ENCODE data around the gene GNRHR. TPM values are rescaled to one million over a fixed set of nuclear protein-coding genes. Genes with fewer than 3 reads are reported as not detected.

The GNRHR gene
- not detected in 2 replicates for total RNA-seq
- long read RNA-seq, result 0 reads

DNA sequence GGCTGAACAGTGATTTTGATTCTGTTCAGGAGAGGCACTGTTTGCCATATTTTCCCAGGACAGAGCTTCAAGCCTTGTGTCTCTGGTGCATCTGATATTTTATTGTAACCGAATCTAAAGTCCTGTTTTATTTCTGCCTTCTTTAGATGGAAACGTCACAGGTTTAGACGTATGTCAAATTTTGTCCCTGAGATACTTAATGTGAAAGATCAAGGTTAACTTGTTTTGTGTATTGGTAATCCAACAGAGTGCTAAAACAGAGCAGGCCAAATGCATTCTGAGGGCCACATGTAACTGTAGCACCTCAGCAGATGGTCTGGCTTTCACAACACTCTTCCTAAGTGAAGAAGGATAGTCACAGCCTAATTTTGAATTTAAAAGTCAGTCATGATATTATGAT lies at the start of gene GNRHR:
TSS of gene GNRHR (minus strand) at position 101 of the 400 bp plus-strand sequence. CDS start at position 48, 53 bp downstream.
- Mint-ChIP-seq H3K9me3 (ENCODE audit: unreplicated experiment) (no peaks in the 10 kb centered on the region), H3K27ac (ENCODE audit: unreplicated experiment) (no peak within 1 kb of the TSS)

DNA sequence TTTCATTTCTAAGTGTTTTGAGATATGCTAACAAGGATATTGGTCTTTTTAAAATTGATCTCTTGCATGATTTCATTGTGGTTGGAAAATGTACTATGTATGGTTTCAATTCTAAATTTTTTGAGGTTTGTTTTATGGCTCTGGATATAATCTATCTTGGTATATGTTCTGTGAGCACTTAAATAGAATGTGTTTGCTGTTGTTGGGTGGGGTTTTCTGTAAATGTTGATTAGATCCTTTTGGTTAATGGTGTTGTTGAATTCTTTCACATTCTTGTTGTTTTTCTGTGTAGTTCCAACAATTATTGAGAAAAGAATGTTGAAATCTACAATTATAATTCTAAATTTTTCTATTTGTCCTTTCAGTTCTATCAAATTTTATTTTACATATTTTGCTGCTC lies 42.6 kb upstream of the GNRHR start:
- H3K27me3 Mint-ChIP-seq (ENCODE audit: unreplicated experiment), result no peaks in the 10 kb centered on the region
- no peaks in the 10 kb centered on the region for H3K4me1 Mint-ChIP-seq (ENCODE audit: unreplicated experiment)
- H3K27ac Mint-ChIP-seq (ENCODE audit: unreplicated experiment), result no peak overlapping the region
- H3K36me3 Mint-ChIP-seq (ENCODE audit: unreplicated experiment), result no peaks in the 10 kb centered on the region
- H3K9me3 Mint-ChIP-seq (ENCODE audit: unreplicated experiment), result peaks cover under 1% of the 10 kb centered on the region
- no peak overlapping the region for H3K4me3 Mint-ChIP-seq (ENCODE audit: unreplicated experiment)
- no peak for DNase-seq (ENCODE audit: extremely low spot score, unreplicated experiment)
- TF ChIP-seq CTCF (IDR thresholded peaks at IDR 0.05), result no peak

More for the DNA sequence above, at the start of gene GNRHR:
- no peaks in the 10 kb centered on the region for H3K27me3 Mint-ChIP-seq (ENCODE audit: unreplicated experiment)
- no peak for DNase-seq (ENCODE audit: extremely low spot score, unreplicated experiment)
- no peak for TF ChIP-seq CTCF (IDR thresholded peaks at IDR 0.05)
- H3K4me1 Mint-ChIP-seq (ENCODE audit: unreplicated experiment), result peaks cover 4% of the 10 kb centered on the region
- H3K4me3 Mint-ChIP-seq (ENCODE audit: unreplicated experiment), result no peak within 1 kb of the TSS
- H3K36me3 Mint-ChIP-seq (ENCODE audit: unreplicated experiment), result no peaks in the 10 kb centered on the region

DNA sequence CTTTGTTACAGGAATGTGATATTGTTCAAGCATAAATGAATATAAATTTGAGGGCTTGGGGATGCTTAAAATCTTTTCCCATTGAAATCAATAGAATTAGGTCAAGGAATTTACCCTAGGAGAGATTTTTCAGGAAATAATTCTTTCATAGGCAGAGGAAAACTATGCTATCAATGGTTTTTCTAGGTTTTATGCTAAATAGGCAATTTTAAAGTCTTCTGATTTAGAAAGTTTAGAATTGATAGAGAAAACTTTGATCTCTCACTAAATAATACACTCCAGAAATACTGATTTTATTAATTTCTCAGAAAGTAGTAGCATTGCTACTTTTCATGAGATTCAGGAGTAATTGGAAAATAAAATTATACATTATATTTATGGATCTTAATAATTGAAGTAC lies 36.5 kb upstream of the GNRHR start:
- H3K9me3 Mint-ChIP-seq (ENCODE audit: unreplicated experiment), result peaks cover 4% of the 10 kb centered on the region
- H3K36me3 Mint-ChIP-seq (ENCODE audit: unreplicated experiment), result no peaks in the 10 kb centered on the region
- H3K4me1 Mint-ChIP-seq (ENCODE audit: unreplicated experiment), result no peaks in the 10 kb centered on the region
- H3K27me3 Mint-ChIP-seq (ENCODE audit: unreplicated experiment), result no peaks in the 10 kb centered on the region
- no peak for TF ChIP-seq CTCF (IDR thresholded peaks at IDR 0.05)
- no peak overlapping the region for H3K27ac Mint-ChIP-seq (ENCODE audit: unreplicated experiment)
- no peak overlapping the region for H3K4me3 Mint-ChIP-seq (ENCODE audit: unreplicated experiment)
- DNase-seq (ENCODE audit: extremely low spot score, unreplicated experiment), result no peak

GRCh38 chr4:67787311-67787710 lies 33.1 kb upstream of the GNRHR start:
- Mint-ChIP-seq H3K36me3 (ENCODE audit: unreplicated experiment) (no peaks in the 10 kb centered on the region), H3K27me3 (ENCODE audit: unreplicated experiment) (no peaks in the 10 kb centered on the region), H3K4me3 (ENCODE audit: unreplicated experiment) (no peak overlapping the region), H3K4me1 (ENCODE audit: unreplicated experiment) (no peaks in the 10 kb centered on the region), H3K9me3 (ENCODE audit: unreplicated experiment) (peaks cover 4% of the 10 kb centered on the region), H3K27ac (ENCODE audit: unreplicated experiment) (no peak overlapping the region)
- no peak for TF ChIP-seq CTCF (IDR thresholded peaks at IDR 0.05)
- no peak for DNase-seq (ENCODE audit: extremely low spot score, unreplicated experiment)

GRCh38 chr4:67785528-67785927 lies 31.3 kb upstream of the GNRHR start:
- H3K4me3 Mint-ChIP-seq (ENCODE audit: unreplicated experiment), result no peak overlapping the region
- no peak for TF ChIP-seq CTCF (IDR thresholded peaks at IDR 0.05)
- DNase-seq (ENCODE audit: extremely low spot score, unreplicated experiment), result no peak

More at GRCh38 chr4:67785528-67785927, 31.3 kb upstream of the GNRHR start:
- H3K9me3 Mint-ChIP-seq (ENCODE audit: unreplicated experiment), result no peaks in the 10 kb centered on the region
- no peaks in the 10 kb centered on the region for H3K27me3 Mint-ChIP-seq (ENCODE audit: unreplicated experiment)
- no peak overlapping the region for H3K27ac Mint-ChIP-seq (ENCODE audit: unreplicated experiment)
- no peaks in the 10 kb centered on the region for H3K4me1 Mint-ChIP-seq (ENCODE audit: unreplicated experiment)
- no peaks in the 10 kb centered on the region for H3K36me3 Mint-ChIP-seq (ENCODE audit: unreplicated experiment)

Data from osteocyte (in vitro differentiated cells).